GM19023 (cell line): ENCODE data around the gene KCNA3.
A peak's percentile ranks its signal among the peaks of the same experiment; 100 is the strongest.

Source experiments
- ATAC-seq: cut with Tn5 transposase; IDR thresholded peaks from one replicate; pipeline ENCODE4 v1.9.1; 2021; ENCODE audit warnings: mild to moderate bottlenecking, moderate library complexity; ENCODE audit not compliant: unreplicated experiment

KCNA3 gene

GRCh38 chr1:110639724-110640386 lies 34.9 kb downstream of the KCNA3 start:
- no peak for ATAC-seq

DNA sequence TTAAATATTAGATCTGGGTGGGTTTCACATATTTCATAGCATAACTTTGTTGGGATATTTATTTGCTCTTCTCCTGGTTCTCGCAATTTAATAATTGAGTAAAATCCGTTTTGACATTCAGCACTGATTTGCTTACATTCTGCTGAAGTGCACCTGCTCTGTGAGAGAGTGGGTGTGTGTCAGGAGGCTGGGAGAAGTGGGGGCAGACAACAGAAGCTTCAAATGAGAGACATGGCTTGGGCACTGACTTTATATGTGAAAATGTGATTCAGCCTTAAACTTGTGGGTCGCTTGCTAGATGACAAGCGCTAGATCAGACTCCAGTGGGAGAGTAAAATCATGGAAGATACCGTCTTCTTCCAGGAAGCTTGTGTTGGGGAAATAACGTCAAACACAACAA lies 36.2 kb downstream of the KCNA3 start:
- ATAC-seq, result no peak

DNA sequence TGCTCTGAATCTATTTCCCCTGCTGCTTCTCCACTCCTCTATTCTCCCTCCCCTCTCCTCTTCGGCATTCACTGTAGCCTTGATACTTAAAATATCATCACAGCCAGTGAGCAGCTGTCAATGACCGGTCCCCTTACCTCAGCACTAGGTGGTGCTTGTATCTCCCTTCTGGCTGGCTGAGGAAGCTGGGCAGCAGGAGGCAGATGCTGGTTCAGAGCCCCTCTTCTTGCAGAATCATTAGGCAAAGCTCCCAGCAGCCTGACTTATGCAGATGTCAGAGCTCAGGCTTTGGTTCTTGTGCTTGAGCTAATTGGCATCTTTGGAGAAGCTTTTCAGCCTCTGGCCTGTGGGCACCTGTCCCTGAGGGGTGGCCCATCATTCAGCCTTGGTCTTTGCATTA lies 36.7 kb downstream of the KCNA3 start:
- ATAC-seq, result no peak

DNA sequence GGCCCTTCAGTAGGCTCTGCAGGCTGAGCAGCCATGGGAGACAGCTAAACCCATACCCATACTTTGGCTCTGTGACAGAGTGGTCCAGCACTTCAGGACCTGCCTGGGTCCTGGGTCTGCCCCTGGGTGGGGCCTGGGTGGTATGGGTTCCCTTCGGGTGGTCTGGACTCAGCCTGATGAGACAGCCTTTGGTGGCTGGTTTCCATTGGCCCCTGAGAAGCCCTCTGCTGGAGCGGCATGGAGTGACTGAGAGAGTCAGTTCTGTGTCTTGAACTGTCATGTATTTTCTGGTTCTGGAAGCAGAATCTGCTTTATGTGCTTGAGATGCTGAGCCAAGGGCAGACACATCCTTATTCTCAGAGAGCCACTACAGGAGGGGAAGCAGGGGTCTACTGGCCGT lies 37.3 kb downstream of the KCNA3 start:
- ATAC-seq, result no peak

DNA sequence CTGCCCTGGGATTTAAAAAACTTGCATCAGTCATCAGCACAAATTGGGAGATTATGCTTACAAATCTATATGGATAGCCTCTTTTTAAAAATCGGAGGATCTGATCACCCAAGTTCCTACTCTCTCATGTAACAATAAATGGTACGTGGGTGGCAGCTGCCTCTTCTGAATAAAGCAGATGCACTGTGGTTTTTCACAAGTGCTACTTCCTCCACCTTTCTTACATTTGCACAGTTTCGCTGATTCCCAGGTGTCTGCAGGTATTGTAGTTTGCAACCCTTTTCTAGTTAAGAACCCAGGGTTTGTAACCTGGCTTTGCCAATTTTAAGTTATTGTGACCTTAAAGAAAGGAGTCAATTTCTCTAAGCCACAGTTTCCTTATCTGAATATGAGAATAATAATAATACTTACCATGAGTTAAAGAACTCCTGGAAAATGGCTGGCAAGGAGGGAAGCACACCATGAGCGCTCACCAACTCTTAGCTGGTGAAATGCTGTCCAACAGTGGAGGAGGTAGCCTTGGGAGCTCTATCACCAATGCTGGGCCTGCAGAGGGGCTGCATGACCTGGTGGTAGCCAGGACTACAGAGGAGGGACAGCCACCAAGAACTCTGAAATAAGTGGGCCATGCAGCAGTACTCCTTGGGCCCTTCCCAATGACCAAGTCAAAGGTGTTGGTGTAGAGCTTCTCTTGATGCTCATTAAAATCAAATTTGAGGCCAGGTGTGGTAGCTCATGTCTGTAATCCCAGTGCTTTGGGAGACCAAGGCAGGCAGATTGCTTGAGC lies 38.4 kb downstream of the KCNA3 start:
- no peak for ATAC-seq

DNA sequence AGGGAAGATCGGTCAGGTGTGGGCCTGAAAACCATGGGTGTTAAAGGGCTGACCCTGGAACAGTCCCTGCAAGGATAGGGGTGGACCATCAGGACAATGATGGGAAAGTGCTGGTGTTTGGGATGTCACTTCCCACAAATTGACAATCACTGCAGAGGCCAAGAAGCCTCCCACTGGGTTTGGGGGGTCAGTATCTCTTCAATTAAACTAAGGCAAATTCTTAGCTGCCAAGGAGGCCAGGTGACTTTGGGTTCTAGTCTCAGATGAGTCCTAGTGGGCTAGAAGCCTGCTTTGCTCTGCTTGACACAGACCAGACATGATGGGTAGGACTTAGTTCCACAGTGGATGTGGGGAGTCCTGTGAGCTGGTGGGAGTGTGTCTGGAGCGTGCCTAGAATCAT lies 39.3 kb downstream of the KCNA3 start:
- no peak for ATAC-seq

- ATAC-seq, result peak; percentile 64
These were observed 40.1 kb downstream of the KCNA3 start for GRCh38 chr1:110634455-110635311.

DNA sequence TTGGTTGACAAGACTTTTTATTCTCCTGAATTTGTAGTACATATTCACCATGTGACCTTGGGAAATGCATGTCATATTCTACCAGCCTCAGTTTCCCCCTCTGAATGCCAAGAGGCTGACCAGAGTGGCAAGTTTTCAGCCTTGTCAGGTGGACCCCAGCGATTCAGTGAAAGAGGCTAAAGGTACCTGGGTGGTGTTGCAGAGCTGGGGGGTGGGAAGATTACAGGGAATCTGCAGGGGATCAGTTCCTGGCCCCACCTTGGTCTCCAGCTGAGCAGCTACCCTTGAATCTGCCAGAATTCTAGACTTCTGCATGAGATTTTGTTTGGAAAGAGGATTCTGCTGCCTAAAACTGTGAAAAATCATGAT lies 40.7 kb downstream of the KCNA3 start:
- ATAC-seq, result no peak

GRCh38 chr1:110633646-110634030 lies 41.1 kb downstream of the KCNA3 start:
- no peak for ATAC-seq

DNA sequence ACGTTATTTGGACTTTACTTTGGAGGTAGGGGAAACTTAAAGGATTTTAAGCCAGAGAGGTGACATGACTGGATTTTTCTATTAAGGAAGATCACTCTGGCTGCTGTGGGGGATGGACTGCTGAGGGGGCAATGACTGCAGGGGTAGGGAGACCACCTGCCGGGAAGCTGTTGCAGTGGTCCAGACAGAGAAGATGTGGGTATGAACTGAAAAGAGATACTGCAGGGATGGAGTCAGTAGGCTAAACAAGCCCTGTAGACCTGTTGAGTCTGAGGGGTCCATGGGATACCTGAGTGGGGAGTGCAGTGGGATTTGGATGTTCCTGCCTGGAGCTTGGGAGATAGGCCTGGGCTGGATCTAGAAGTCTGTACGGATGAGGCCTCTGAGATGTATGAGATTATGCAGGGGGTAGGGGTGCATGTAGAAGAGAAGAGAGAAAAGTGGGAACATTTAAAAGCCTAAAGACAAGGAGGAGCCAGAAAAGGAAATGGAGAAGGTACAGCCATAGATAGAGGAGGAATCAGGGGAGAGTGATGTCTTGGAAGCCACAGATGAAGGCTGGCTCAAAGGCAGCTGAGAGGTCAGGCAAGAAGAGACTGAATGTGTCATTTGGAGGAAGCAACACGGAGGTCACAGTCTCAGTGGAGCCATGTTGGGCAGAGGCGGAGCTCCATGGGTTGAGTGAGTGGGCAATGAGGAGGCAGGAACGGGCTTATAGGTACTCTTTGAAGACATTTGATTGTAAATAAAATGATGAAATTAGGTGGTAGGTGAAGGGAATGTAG lies 42.7 kb downstream of the KCNA3 start:
- no peak for ATAC-seq

- ATAC-seq, result peak; percentile 55
These were observed 43.7 kb downstream of the KCNA3 start for GRCh38 chr1:110630839-110631663.

- no peak for ATAC-seq
These were observed 46.2 kb downstream of the KCNA3 start for GRCh38 chr1:110628323-110629105.

DNA sequence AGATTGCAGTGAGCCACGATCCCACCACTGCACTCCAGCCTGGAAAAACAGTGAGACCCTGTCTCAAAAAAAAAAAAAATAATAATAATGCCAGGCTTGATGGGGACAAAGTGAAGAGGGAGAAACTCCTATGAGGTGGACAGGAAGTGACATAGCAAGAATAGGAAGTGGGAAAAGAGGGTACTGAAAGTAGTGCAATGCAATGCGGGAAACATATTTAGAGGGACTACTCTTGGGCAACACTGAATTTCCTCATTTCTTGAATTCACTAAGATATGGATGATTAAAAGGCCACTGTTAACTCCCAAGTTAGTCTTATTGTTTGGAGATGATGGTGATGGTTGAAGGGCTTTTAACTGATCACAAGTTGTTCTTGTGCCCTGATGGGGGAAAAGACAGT lies 47.0 kb downstream of the KCNA3 start:
- ATAC-seq, result no peak

GRCh38 chr1:110626889-110627288 lies 47.9 kb downstream of the KCNA3 start:
- ATAC-seq, result no peak
